T-helper 2 cell treated with Interferon-gamma antibody and Interleukin-4, amounts not matched to agents 100 ng/mL and 5 ng/mL, for 36 hours (primary cell): ENCODE results near the gene TAS2R43. TPM values are rescaled to one million over a fixed set of nuclear protein-coding genes. Genes with fewer than 3 reads are reported as not detected.
"Not testable (repeated sequence)": the region's sequence is repeated elsewhere in the genome, so short reads cannot be mapped to it uniquely, and the experiment has no call there.

Experiments used
- intact Hi-C: fragments of 100-400 bp; cut with micrococcal nuclease; formaldehyde crosslinking; loops from one replicate; pipeline ENCODE4 v1.15.1; 2023
- total RNA-seq: library from RNA; stranded (reverse); gene quantifications from 2 replicates; pipeline ENCODE4 v1.2.3, GENCODE V29; 2022

Gene TAS2R43
- total RNA-seq, 1 donor from 2014 or later, result 1.2 TPM

- intact Hi-C loops, result no loop called here
Observed at GRCh38 chr12:11059784-11060183, 32.3 kb downstream of the TAS2R43 start.

- intact Hi-C loops, result no loop called here
Observed at GRCh38 chr12:11059041-11059440, 33.1 kb downstream of the TAS2R43 start.

GRCh38 chr12:11055306-11055705 lies 36.8 kb downstream of the TAS2R43 start:
- intact Hi-C loops, result no loop called here

GRCh38 chr12:11049806-11050531 lies 42.1 kb downstream of the TAS2R43 start:
- intact Hi-C loops, result not testable (repeated sequence)

DNA sequence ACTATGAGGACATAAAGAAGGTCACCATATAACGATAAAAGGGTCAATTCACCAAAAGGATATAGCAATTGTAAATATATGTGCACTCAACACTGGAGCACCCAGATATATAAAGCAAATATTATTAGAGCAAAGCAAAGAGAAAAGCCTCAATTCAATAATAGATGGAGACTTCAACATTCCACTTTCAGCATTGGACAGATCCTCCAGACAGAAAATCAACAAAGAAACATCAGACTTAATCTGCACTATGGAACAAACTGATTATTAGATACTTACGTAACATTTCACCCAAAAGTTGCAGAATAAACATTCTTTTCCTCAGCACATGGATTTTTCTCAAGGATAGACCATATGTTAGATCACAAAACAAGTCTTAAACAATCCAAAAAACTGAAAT lies 50.7 kb downstream of the TAS2R43 start:
- intact Hi-C loops, result not testable (repeated sequence)

Other genes starting within 250 kb of the TAS2R43 start
- 2.5 and 3.7 TPM in 2 replicates for gene PRR4, start 242.8 kb downstream of the TAS2R43 start, total RNA-seq
- 18.0 and 20.7 TPM in 2 replicates for gene PRH1, start 208.1 kb downstream of the TAS2R43 start, total RNA-seq
- 1.4 and 1.7 TPM in 2 replicates for gene TAS2R13, start 182.8 kb downstream of the TAS2R43 start, total RNA-seq
- gene PRH2, start 163.1 kb downstream of the TAS2R43 start, total RNA-seq, result not detected in 2 replicates
- 3.2 and 4.1 TPM in 2 replicates for gene TAS2R14, start 153.1 kb downstream of the TAS2R43 start, total RNA-seq
- 1.6 and 2.0 TPM in 2 replicates for gene TAS2R50, start 105.4 kb downstream of the TAS2R43 start, total RNA-seq
- gene TAS2R20, start 94.0 kb downstream of the TAS2R43 start, total RNA-seq, result 2.3 and 2.9 TPM in 2 replicates
- 3.1 and 3.5 TPM in 2 replicates for gene TAS2R19, start 69.7 kb downstream of the TAS2R43 start, total RNA-seq
- gene TAS2R31, start 60.9 kb downstream of the TAS2R43 start, total RNA-seq, result 3.9 and 4.2 TPM in 2 replicates
- 1.9 and 2.2 TPM in 2 replicates for gene TAS2R46, start 30.0 kb downstream of the TAS2R43 start, total RNA-seq
- gene TAS2R30, start 42.3 kb upstream of the TAS2R43 start, total RNA-seq, result 3.7 and 3.8 TPM in 2 replicates
- 7.1 and 7.8 TPM in 2 replicates for gene SMIM10L1, start 78.9 kb upstream of the TAS2R43 start, total RNA-seq
- gene TAS2R42, start 94.6 kb upstream of the TAS2R43 start, total RNA-seq, result not detected in 2 replicates
- gene PRB3, start 177.4 kb upstream of the TAS2R43 start, total RNA-seq, result not detected in 2 replicates
- not detected in 2 replicates for gene PRB4, start 218.1 kb upstream of the TAS2R43 start, total RNA-seq